Measurements from ENCODE around the gene ORAI3. TPM values are rescaled to one million over a fixed set of nuclear protein-coding genes. Genes with fewer than 3 reads are reported as not detected.
A peak's percentile ranks its signal among the peaks of the same experiment; 100 is the strongest.

The ORAI3 gene
- total RNA-seq, 1 donor from 2014 or later = 25.2 TPM

DNA sequence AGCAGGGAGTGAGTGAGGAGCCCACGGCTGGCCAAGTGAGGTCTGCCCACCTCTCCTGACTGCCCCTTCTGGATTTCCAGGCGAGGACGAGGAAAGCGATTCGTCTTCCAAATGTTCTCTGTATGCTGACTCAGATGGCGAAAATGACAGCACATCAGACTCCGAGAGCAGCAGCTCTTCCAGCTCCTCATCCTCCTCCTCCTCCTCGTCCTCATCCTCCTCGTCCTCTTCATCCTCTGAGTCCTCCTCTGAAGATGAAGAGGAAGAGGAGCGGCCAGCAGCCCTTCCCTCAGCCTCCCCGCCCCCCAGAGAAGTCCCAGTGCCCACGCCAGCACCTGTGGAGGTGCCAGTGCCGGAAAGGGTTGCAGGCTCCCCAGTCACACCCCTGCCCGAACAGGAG is 22.4 kb downstream of the ORAI3 start:
- Mint-ChIP-seq H3K4me1 (ENCODE audit: unreplicated experiment) (peaks cover 4% of the 10 kb centered on the region), H3K27me3 (ENCODE audit: unreplicated experiment) (no peaks in the 10 kb centered on the region), H3K36me3 (ENCODE audit: unreplicated experiment) (peaks cover 55% of the 10 kb centered on the region), H3K9me3 (ENCODE audit: unreplicated experiment) (no peaks in the 10 kb centered on the region), H3K4me3 (ENCODE audit: unreplicated experiment) (no peak overlapping the region), H3K27ac (ENCODE audit: unreplicated experiment) (no peak overlapping the region)
- TF ChIP-seq, protein P1, sequence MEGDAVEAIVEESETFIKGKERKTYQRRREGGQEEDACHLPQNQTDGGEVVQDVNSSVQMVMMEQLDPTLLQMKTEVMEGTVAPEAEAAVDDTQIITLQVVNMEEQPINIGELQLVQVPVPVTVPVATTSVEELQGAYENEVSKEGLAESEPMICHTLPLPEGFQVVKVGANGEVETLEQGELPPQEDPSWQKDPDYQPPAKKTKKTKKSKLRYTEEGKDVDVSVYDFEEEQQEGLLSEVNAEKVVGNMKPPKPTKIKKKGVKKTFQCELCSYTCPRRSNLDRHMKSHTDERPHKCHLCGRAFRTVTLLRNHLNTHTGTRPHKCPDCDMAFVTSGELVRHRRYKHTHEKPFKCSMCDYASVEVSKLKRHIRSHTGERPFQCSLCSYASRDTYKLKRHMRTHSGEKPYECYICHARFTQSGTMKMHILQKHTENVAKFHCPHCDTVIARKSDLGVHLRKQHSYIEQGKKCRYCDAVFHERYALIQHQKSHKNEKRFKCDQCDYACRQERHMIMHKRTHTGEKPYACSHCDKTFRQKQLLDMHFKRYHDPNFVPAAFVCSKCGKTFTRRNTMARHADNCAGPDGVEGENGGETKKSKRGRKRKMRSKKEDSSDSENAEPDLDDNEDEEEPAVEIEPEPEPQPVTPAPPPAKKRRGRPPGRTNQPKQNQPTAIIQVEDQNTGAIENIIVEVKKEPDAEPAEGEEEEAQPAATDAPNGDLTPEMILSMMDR (IDR thresholded peaks at IDR 0.05) = no peak
- DNase-seq (ENCODE audit: extremely low spot score, unreplicated experiment) = no peak

DNA sequence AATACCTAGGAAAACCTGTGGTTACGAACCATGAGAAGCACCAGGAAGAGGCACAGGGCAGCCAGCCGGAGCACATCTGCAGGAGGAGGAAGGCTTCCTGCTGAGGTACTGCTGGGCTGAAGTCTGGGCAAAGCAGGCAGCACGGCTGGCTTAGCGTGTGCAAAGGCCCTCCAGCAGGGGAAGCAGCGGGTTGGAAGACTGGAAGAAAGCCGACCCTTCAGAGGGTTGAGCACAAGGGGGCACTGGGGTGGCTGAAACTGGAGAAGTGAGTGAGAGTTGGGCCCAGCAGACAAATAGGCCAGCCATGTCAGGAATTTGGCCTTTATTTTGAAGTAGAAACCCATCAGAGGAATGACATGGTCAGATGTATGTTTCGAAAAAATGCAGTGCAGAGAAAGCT is 24.0 kb downstream of the ORAI3 start:
- no peak overlapping the region for H3K4me3 Mint-ChIP-seq (ENCODE audit: unreplicated experiment)
- H3K27ac Mint-ChIP-seq (ENCODE audit: unreplicated experiment) = no peak overlapping the region
- TF ChIP-seq, protein P1 (IDR thresholded peaks at IDR 0.05) = peak; percentile 21
- no peak for DNase-seq (ENCODE audit: extremely low spot score, unreplicated experiment)
- H3K9me3 Mint-ChIP-seq (ENCODE audit: unreplicated experiment) = no peaks in the 10 kb centered on the region
- no peaks in the 10 kb centered on the region for H3K27me3 Mint-ChIP-seq (ENCODE audit: unreplicated experiment)
- H3K4me1 Mint-ChIP-seq (ENCODE audit: unreplicated experiment) = peaks cover 4% of the 10 kb centered on the region
- H3K36me3 Mint-ChIP-seq (ENCODE audit: unreplicated experiment) = peaks cover 52% of the 10 kb centered on the region

DNA sequence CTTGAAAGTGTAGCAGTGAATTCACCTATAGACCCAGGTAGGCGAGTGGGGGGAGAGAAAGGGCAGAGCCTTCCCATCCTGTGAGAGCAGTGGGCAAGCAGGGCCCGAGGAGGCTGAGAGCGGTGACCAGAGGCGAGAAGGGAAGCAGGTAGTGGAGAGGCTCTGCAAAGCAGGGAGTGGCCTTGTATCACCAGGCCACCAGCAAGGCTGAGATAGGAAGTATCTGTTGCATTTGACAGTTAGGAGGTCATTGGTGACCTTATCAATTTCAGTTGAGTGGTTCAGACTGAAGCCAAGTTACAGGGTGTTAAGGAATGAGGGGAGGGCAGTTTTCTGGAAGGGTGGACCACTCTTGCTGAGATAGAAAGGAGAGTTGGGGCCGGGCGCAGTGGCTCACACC is 25.5 kb downstream of the ORAI3 start:
- Mint-ChIP-seq H3K27ac (ENCODE audit: unreplicated experiment) (no peak overlapping the region), H3K9me3 (ENCODE audit: unreplicated experiment) (no peaks in the 10 kb centered on the region), H3K4me3 (ENCODE audit: unreplicated experiment) (no peak overlapping the region), H3K36me3 (ENCODE audit: unreplicated experiment) (peaks cover 52% of the 10 kb centered on the region), H3K4me1 (ENCODE audit: unreplicated experiment) (peaks cover 4% of the 10 kb centered on the region), H3K27me3 (ENCODE audit: unreplicated experiment) (no peaks in the 10 kb centered on the region)
- TF ChIP-seq, protein P1 (IDR thresholded peaks at IDR 0.05) = no peak
- no peak for DNase-seq (ENCODE audit: extremely low spot score, unreplicated experiment)

DNA sequence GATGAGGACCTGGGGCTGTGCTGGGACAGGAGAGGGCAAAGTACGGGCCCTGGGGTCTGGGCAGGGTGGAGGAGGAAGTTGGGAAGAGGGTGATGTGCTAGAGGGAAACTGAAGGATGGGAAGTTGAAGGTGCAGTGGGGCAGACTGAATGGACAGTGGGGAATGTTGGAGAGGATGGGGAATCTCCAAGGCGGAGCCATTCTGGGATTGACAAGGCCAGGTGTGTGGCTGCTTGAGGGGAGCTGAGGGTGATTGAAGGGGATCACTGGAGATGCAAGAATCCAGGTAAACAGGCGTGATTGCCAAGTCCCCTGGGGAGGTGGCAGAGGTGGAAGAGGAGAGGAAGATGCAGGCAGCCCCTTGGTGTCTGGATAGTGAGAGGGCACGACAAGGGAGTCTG is 27.6 kb downstream of the ORAI3 start:
- Mint-ChIP-seq H3K9me3 (ENCODE audit: unreplicated experiment) (no peaks in the 10 kb centered on the region), H3K4me1 (ENCODE audit: unreplicated experiment) (peaks cover 4% of the 10 kb centered on the region), H3K4me3 (ENCODE audit: unreplicated experiment) (no peak overlapping the region), H3K27ac (ENCODE audit: unreplicated experiment) (no peak overlapping the region), H3K27me3 (ENCODE audit: unreplicated experiment) (no peaks in the 10 kb centered on the region), H3K36me3 (ENCODE audit: unreplicated experiment) (peaks cover 43% of the 10 kb centered on the region)
- TF ChIP-seq, protein P1 (IDR thresholded peaks at IDR 0.05) = no peak
- no peak for DNase-seq (ENCODE audit: extremely low spot score, unreplicated experiment)

DNA sequence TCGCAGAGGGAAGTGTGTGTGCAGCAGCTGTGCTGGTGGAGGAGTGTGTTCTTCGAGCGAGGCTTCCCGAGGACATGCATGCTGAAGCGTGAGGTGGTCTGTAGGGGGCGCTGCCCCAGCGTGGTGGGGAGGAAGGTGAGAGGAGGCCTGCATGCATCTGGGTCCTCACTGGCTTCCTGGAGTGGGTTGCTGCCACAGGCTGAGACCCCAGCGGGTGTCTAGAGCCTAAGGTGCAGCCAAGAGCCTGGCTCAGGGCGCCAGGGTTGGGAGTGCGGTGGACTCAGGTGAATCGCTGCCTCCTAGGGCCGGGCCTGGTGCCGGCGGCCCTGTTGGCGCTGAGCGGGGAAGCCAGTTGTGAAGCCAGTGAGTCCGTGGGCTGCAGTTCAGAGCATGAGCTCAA is 28.6 kb downstream of the ORAI3 start:
- H3K4me3 Mint-ChIP-seq (ENCODE audit: unreplicated experiment) = no peak overlapping the region
- DNase-seq (ENCODE audit: extremely low spot score, unreplicated experiment) = no peak
- no peaks in the 10 kb centered on the region for H3K27me3 Mint-ChIP-seq (ENCODE audit: unreplicated experiment)
- peaks cover 42% of the 10 kb centered on the region for H3K36me3 Mint-ChIP-seq (ENCODE audit: unreplicated experiment)
- peaks cover 4% of the 10 kb centered on the region for H3K4me1 Mint-ChIP-seq (ENCODE audit: unreplicated experiment)
- no peaks in the 10 kb centered on the region for H3K9me3 Mint-ChIP-seq (ENCODE audit: unreplicated experiment)
- H3K27ac Mint-ChIP-seq (ENCODE audit: unreplicated experiment) = no peak overlapping the region
- TF ChIP-seq, protein P1 (IDR thresholded peaks at IDR 0.05) = peak; percentile 41

Data from osteocyte (in vitro differentiated cells).